ENCODE measurements around the gene CYP4F3.
"Not testable (repeated sequence)": the region's sequence is repeated elsewhere in the genome, so short reads cannot be mapped to it uniquely, and the experiment has no call there.

Gene CYP4F3

DNA sequence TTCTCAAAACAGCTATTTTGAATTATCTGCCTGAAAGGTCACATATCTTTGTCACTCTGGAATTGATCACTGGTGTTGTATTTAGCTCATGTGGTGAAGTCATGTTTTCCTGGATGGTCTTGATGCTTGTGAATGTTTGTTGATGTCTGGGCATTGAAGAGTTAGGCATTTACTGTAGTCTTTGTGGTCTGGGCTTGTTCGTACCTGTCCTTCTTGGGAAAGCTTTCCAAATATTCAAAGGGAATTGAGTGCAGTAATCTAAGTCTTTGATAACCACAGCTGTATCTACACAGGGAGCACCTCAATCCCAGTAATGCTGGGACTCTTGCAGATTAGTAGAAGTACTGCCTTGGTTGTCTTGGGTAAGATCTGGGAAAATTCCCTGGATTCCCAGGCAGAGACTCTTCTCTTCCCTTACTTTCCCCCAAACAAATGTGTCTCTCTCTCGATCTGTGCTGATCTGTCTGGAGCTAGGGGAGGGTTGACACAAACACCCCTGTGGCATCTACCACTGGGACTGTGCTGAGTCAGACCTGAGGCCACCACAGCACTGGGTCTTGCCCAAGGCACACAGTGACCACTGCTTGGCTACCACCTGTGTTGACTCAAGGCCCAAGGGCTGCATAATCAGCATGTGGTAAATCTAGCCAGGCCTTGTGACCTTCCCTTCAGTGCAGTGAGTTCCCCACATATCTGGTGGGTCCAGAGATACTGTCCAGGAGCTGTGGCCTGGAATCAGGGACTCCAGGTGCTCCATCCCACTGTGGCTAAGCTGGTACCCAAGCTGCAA lies 5.5 kb upstream of the CYP4F3 start:
- H3K36me3 ChIP-seq (ENCODE audit: control insufficient read depth, insufficient read depth, low read length) = no peaks in the 10 kb centered on the region
- no peak overlapping the region for H3K4me3 ChIP-seq (ENCODE audit: low read length)
- no peaks in the 10 kb centered on the region for H3K9me3 ChIP-seq (ENCODE audit: control insufficient read depth, low read length)
- no peak overlapping the region for H3K9ac ChIP-seq (ENCODE audit: low read length)
- no peaks in the 10 kb centered on the region for H3K27me3 ChIP-seq (ENCODE audit: control insufficient read depth, insufficient read depth, low read length)
- H3K4me1 ChIP-seq (ENCODE audit: control insufficient read depth, insufficient read depth, low read length) = peaks cover 6% of the 10 kb centered on the region

DNA sequence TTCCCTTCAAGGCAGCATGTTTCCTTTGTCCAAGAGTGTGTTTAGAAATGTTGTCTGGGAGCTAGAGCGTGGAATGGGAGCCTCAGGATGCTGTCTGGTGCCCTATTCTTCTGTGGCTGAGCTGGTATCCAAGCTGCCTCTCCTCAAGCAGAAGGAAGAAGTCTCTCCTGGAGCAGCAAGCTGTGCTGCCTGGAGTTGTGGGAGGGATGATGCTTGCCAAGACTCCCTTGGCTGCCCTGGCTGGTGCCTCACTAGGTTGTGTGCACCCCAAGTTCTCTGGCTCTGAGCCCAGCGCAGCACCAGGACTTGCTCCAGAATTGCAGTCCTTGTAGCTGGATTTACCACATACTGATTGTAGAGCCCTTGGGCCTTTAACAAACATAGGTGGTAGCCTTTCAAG lies 4.7 kb upstream of the CYP4F3 start:
- no peaks in the 10 kb centered on the region for H3K9me3 ChIP-seq (ENCODE audit: control insufficient read depth, low read length)
- H3K27me3 ChIP-seq (ENCODE audit: control insufficient read depth, insufficient read depth, low read length) = no peaks in the 10 kb centered on the region
- no peaks in the 10 kb centered on the region for H3K36me3 ChIP-seq (ENCODE audit: control insufficient read depth, insufficient read depth, low read length)
- H3K4me1 ChIP-seq (ENCODE audit: control insufficient read depth, insufficient read depth, low read length) = peaks cover 14% of the 10 kb centered on the region
- no peak overlapping the region for H3K9ac ChIP-seq (ENCODE audit: low read length)
- H3K4me3 ChIP-seq (ENCODE audit: low read length) = no peak overlapping the region

GRCh38 chr19:15639596-15639995 lies 1.1 kb upstream of the CYP4F3 start:
- Histone ChIP-seq H3K4me1 (ENCODE audit: control insufficient read depth, insufficient read depth, low read length) (peaks cover 31% of the 10 kb centered on the region), H3K9ac (ENCODE audit: low read length) (no peak overlapping the region), H3K27me3 (ENCODE audit: control insufficient read depth, insufficient read depth, low read length) (no peaks in the 10 kb centered on the region), H3K4me3 (ENCODE audit: low read length) (no peak overlapping the region), H3K9me3 (ENCODE audit: control insufficient read depth, low read length) (no peaks in the 10 kb centered on the region), H3K36me3 (ENCODE audit: control insufficient read depth, insufficient read depth, low read length) (no peaks in the 10 kb centered on the region)

DNA sequence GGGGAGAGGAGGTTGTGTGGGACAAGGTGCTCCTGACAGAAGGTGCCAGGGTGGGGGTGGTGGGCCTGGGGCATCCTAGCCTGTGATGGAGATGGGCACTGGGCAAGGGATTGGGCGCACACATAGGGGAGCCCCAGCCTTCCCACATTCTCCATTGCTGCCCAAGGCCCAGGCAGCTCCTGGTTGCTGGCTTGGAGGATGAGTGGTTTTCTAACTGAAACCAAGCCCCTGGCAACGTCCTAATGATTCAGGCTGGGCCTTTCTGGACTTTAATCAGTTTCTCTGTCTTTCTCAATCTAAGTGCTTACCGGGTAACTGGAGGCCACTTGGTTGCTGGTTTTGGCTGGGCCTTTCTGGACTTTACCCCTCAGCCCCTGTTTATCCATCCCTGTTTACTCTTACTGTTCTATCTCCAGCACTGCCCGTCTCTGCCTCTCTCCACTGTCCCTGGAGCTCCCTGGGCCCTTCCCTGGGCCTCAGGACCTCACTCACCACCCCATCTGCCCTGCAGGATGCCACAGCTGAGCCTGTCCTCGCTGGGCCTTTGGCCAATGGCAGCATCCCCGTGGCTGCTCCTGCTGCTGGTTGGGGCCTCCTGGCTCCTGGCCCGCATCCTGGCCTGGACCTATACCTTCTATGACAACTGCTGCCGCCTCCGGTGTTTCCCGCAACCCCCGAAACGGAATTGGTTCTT lies 354 bp downstream of the CYP4F3 start:
- Histone ChIP-seq H3K9me3 (ENCODE audit: control insufficient read depth, low read length) (no peaks in the 10 kb centered on the region), H3K36me3 (ENCODE audit: control insufficient read depth, insufficient read depth, low read length) (no peaks in the 10 kb centered on the region), H3K9ac (ENCODE audit: low read length) (no peak overlapping the region), H3K4me1 (ENCODE audit: control insufficient read depth, insufficient read depth, low read length) (peaks cover 31% of the 10 kb centered on the region), H3K4me3 (ENCODE audit: low read length) (no peak overlapping the region), H3K27me3 (ENCODE audit: control insufficient read depth, insufficient read depth, low read length) (no peaks in the 10 kb centered on the region)

DNA sequence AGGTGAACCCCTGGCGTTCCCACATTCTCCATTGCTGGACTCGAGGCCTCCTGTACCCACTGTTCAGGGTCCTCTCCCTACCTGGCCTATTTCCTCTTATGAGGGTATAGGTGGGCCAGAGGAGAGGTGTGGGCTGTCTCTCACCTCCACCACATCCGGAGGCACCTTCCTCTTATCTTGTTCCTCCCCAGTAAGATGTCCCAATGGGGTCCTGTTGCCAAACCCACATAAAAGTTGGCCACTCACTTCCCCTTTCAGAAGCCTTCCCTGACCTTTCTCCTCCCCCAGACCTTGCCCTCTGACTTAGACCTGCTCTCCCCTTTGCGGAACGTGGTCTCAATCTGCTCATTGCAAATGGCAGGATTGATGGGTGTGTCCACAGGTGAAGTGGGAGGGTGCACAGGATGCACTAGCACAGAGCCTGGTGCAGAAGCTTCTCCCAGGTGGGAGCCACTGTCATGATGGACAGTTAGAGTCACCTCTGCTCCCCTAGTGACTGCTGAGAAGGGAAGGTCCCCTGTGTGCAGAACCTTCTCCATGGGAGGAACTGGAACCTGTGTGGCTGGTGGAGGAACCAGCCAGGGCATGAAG lies 1.3 kb downstream of the CYP4F3 start:
- no peak overlapping the region for H3K4me3 ChIP-seq (ENCODE audit: low read length)
- no peak overlapping the region for H3K9ac ChIP-seq (ENCODE audit: low read length)
- H3K36me3 ChIP-seq (ENCODE audit: control insufficient read depth, insufficient read depth, low read length) = no peaks in the 10 kb centered on the region
- H3K9me3 ChIP-seq (ENCODE audit: control insufficient read depth, low read length) = no peaks in the 10 kb centered on the region
- no peaks in the 10 kb centered on the region for H3K27me3 ChIP-seq (ENCODE audit: control insufficient read depth, insufficient read depth, low read length)
- peaks cover 31% of the 10 kb centered on the region for H3K4me1 ChIP-seq (ENCODE audit: control insufficient read depth, insufficient read depth, low read length)

- H3K27me3 ChIP-seq (ENCODE audit: control insufficient read depth, insufficient read depth, low read length) = no peaks in the 10 kb centered on the region
- peaks cover 31% of the 10 kb centered on the region for H3K4me1 ChIP-seq (ENCODE audit: control insufficient read depth, insufficient read depth, low read length)
- H3K9ac ChIP-seq (ENCODE audit: low read length) = no peak overlapping the region
- H3K9me3 ChIP-seq (ENCODE audit: control insufficient read depth, low read length) = no peaks in the 10 kb centered on the region
- no peak overlapping the region for H3K4me3 ChIP-seq (ENCODE audit: low read length)
- H3K36me3 ChIP-seq (ENCODE audit: control insufficient read depth, insufficient read depth, low read length) = no peaks in the 10 kb centered on the region
Observed at GRCh38 chr19:15642807-15643206, 2.1 kb downstream of the CYP4F3 start.

DNA sequence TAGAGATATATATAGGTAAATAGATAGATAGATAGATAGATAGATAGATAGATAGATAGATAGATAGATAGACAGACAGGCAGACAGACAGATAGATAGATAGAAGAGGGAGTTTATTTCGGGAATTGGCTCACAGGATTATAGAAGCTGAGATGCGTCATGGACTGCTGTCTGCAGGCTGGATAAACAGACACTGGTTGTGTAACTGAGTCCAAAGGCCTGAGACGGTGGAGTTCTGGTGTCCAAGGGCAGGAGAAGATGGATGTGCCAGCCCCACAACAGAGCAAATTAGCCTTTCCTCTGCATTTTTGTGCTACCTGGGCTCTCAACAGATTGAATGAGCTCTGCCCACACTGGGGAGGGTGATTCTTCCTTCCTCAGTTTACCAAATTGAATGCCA lies 2.7 kb downstream of the CYP4F3 start:
- Histone ChIP-seq H3K4me3 (ENCODE audit: low read length) (no peak overlapping the region), H3K9me3 (ENCODE audit: control insufficient read depth, low read length) (no peaks in the 10 kb centered on the region), H3K4me1 (ENCODE audit: control insufficient read depth, insufficient read depth, low read length) (peaks cover 31% of the 10 kb centered on the region), H3K9ac (ENCODE audit: low read length) (no peak overlapping the region), H3K27me3 (ENCODE audit: control insufficient read depth, insufficient read depth, low read length) (no peaks in the 10 kb centered on the region), H3K36me3 (ENCODE audit: control insufficient read depth, insufficient read depth, low read length) (no peaks in the 10 kb centered on the region)

GRCh38 chr19:15644066-15644741 lies 3.5 kb downstream of the CYP4F3 start:
- no peaks in the 10 kb centered on the region for H3K27me3 ChIP-seq (ENCODE audit: control insufficient read depth, insufficient read depth, low read length)
- no peaks in the 10 kb centered on the region for H3K9me3 ChIP-seq (ENCODE audit: control insufficient read depth, low read length)
- peaks cover 31% of the 10 kb centered on the region for H3K4me1 ChIP-seq (ENCODE audit: control insufficient read depth, insufficient read depth, low read length)
- H3K36me3 ChIP-seq (ENCODE audit: control insufficient read depth, insufficient read depth, low read length) = no peaks in the 10 kb centered on the region
- H3K9ac ChIP-seq (ENCODE audit: low read length) = no peak overlapping the region
- no peak overlapping the region for H3K4me3 ChIP-seq (ENCODE audit: low read length)

- no peak overlapping the region for H3K4me3 ChIP-seq (ENCODE audit: low read length)
- H3K9ac ChIP-seq (ENCODE audit: low read length) = no peak overlapping the region
- peaks cover 28% of the 10 kb centered on the region for H3K4me1 ChIP-seq (ENCODE audit: control insufficient read depth, insufficient read depth, low read length)
- H3K9me3 ChIP-seq (ENCODE audit: control insufficient read depth, low read length) = no peaks in the 10 kb centered on the region
- no peaks in the 10 kb centered on the region for H3K36me3 ChIP-seq (ENCODE audit: control insufficient read depth, insufficient read depth, low read length)
- no peaks in the 10 kb centered on the region for H3K27me3 ChIP-seq (ENCODE audit: control insufficient read depth, insufficient read depth, low read length)
Observed at GRCh38 chr19:15644816-15645215, 4.1 kb downstream of the CYP4F3 start.

DNA sequence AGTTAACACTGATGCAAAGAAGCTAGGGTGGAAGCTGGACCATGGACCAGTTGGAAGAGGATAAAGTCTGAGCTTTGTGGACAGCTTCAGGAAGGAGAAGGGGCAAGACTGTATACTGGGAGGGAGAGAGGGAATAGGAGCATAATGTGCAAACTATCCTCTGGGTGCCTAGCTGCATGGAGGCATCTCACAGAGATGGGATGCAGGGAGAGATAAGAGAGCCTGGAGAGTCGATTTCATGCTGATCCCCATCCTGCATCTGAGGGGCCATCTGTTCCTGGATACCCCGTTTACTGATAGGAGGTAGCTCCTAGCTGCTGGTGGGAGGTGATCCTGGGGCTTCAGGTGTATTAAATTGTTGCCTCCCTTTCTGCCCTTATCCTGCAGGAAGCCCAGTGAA lies 8.8 kb downstream of the CYP4F3 start:
- no peak overlapping the region for H3K9ac ChIP-seq (ENCODE audit: low read length)
- no peak overlapping the region for H3K4me3 ChIP-seq (ENCODE audit: low read length)
- no peaks in the 10 kb centered on the region for H3K27me3 ChIP-seq (ENCODE audit: control insufficient read depth, insufficient read depth, low read length)
- no peaks in the 10 kb centered on the region for H3K9me3 ChIP-seq (ENCODE audit: control insufficient read depth, low read length)
- H3K4me1 ChIP-seq (ENCODE audit: control insufficient read depth, insufficient read depth, low read length) = no peaks in the 10 kb centered on the region
- no peaks in the 10 kb centered on the region for H3K36me3 ChIP-seq (ENCODE audit: control insufficient read depth, insufficient read depth, low read length)

DNA sequence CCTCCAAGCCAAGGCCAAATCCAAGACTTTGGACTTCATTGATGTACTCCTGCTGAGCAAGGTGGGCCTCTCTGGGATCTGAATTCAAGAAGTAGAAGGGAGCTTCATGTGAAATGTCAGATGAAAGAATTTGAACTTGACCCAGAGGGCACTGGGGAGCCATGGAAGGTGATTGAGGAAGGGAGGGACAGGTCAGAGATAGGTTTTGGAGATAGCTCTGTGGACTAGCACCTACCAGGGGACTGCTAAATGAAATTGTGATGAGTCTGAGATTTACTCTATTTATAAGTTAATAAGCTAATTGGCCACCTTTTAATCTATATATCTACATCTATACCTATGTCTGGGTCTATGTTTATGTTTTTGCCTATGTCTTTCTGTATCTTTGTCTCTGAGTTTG lies 9.4 kb downstream of the CYP4F3 start:
- H3K4me1 ChIP-seq (ENCODE audit: control insufficient read depth, insufficient read depth, low read length) = not testable (repeated sequence)

GRCh38 chr19:15651791-15652190 lies 11.1 kb downstream of the CYP4F3 start:
- no peaks in the 10 kb centered on the region for H3K9me3 ChIP-seq (ENCODE audit: control insufficient read depth, low read length)
- H3K4me3 ChIP-seq (ENCODE audit: low read length) = no peak overlapping the region
- H3K27me3 ChIP-seq (ENCODE audit: control insufficient read depth, insufficient read depth, low read length) = no peaks in the 10 kb centered on the region
- H3K36me3 ChIP-seq (ENCODE audit: control insufficient read depth, insufficient read depth, low read length) = no peaks in the 10 kb centered on the region
- H3K4me1 ChIP-seq (ENCODE audit: control insufficient read depth, insufficient read depth, low read length) = no peaks in the 10 kb centered on the region
- no peak overlapping the region for H3K9ac ChIP-seq (ENCODE audit: low read length)

More for the DNA sequence above, 9.4 kb downstream of the CYP4F3 start:
- not testable (repeated sequence) for H3K9me3 ChIP-seq (ENCODE audit: control insufficient read depth, low read length); H3K4me3 ChIP-seq (ENCODE audit: low read length); H3K36me3 ChIP-seq (ENCODE audit: control insufficient read depth, insufficient read depth, low read length); H3K9ac ChIP-seq (ENCODE audit: low read length); H3K27me3 ChIP-seq (ENCODE audit: control insufficient read depth, insufficient read depth, low read length)
